HPDE6-E6E7 (cell line): ENCODE results near the gene ZNF787.

Experiments used
- DNase-seq: peaks from one replicate; pipeline ENCODE4 v3.0.0; 2011; ENCODE audit warnings: missing footprints; ENCODE audit errors: extremely low spot score

The ZNF787 gene

DNA sequence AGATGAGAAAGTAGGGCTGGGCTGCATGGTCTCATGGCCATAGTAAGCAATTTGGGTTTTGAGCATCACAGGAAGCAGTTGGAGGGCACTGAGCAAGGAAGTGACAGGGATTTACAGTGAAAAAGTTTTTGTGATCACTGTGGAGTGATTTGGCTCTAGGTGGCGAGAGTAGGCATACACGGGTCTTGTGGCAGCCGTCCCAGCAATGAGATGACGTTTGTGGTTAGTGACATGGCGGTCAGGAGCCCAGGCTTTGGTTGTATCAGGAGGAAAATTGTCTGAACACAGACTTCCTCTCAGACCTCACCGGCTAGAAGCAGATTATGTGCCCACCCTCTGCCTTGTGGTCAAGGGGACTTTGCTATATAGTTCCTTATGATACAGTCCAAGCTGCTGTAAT, 23.3 kb upstream of the ZNF787 start:
- no peak for DNase-seq

DNA sequence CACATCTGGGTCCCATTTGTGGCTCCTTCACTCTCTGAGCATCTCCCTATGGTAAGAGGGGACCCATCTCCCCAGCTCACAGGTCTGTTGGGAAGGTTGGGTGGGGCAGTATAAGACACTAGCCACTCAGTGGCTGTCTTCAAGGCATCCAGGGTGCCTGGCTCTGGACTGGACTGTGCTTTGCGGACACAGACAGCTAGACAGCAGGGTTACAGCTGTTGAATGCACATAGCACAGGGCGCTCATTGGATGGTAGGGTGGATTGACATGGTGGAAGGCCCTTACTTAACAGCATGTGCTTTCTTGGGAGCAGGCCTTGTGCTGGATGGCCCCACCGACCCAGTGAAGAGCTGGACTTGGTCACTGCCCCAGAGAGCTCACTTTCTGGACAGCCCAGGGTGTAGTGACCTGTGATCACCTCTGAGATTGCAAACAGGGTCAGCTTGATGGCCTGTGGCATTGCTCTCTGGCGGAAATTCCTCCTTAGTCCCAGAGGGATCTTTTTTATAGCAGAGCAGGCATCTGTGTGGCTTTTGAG, 21.9 kb upstream of the ZNF787 start:
- DNase-seq: no peak

DNA sequence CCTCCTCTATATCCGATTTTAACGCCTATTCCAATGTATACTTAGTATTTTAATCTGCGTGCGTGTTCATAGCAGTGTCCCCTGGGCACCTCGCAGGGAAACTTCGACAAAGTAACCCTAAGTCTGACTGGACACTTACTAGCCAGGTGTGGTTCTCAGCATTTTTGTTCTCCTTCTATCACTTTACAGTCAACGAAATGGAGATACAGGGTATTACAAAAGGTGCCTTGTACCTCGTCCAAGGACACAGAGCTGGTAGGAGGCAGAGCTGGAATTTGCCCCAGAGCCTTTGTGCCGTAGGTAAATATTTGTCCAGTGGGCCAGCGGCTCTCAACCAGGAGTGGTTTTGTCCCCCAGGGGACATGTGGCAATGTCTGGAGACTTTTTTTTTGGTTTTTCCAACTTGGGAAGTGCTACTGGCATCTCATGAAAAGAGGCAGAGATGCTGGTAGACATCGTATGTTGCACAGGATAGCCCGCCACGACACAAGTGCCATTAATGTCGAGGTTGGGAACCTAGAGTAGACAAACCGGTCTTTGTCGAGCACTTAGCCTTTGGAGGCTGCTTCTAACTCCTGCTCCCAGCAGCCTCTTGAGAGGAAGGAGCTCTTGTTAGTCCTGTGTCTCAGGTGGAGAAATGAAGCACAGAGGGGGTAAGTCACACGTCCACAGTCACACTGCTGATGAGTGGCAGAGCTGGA, 21.1 kb upstream of the ZNF787 start:
- no peak for DNase-seq

DNA sequence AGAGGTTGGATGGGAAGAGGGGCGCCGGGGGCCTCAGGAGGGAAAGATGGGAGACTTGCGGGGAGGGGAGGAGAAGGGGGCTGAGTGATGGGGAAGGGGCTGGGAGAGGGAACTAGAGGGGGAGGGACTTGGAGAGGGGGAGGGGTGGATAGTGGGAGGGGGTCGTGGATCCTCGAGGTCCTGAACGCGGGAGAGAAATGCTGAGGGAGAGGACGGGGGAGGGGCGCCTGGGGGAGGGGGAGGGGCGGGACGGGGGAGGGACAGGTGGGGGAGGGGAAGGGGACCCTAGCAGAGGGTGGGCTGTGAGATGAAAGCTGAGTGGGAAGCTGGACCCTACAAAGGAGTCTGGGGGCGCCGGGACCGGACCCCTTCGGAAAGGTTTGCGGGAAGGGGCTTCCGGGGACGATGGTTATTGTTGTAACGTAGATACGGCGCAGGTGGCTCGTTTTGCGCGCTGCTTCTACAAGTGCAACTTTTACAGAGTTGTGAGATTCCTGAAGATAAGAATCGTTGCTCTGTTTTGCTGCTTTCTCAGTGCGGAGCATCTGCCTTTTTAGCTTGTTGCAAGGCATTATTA, 20.4 kb upstream of the ZNF787 start:
- peak; percentile 32 for DNase-seq

DNA sequence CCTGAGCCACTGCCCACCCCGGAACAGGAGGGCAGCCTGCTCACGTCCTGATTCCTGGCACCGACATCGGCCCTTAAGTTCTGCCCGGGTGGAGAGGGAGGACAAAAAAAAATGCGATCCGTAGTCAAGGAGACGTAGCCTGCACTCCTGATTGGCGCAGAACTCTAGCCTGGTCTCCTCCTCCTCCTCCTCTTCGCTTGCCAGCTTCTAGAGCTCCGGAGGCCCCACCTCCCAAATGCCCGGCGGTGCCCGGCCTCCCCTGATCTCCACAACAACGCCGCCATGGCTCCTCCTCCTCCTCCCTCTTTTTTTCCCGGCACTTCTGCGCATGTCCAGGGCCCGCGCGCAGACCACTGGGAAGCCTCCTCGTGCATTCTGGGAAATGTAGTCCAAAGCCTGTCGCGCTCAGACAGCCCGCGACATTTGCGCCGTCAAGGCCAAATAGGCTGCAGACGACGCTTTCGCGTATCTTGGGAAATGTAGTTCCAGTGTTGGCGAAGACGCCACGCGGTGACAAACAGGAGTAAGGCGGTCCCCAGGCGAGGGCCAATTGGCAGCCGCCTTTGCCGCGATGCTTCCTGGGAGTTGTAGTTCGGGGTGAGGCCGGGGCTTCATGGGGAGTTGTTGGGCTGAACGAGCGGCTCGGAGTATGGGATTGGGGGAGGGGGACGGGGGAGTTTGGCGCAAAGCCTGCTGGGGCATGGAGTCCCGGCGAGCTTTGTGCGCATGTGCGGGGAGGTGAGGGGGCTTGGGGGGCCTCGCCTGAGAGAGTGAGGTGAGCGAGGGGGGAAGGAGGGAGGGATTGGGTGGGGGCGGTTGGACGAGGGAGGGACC, 19.7 kb upstream of the ZNF787 start, which contains the start of gene ZNF444:
TSS of gene ZNF444 (plus strand) at position 705 of the 834 bp plus-strand sequence. CDS start 5,625 bp downstream, outside the sequence.
- DNase-seq: peak; percentile 98

DNA sequence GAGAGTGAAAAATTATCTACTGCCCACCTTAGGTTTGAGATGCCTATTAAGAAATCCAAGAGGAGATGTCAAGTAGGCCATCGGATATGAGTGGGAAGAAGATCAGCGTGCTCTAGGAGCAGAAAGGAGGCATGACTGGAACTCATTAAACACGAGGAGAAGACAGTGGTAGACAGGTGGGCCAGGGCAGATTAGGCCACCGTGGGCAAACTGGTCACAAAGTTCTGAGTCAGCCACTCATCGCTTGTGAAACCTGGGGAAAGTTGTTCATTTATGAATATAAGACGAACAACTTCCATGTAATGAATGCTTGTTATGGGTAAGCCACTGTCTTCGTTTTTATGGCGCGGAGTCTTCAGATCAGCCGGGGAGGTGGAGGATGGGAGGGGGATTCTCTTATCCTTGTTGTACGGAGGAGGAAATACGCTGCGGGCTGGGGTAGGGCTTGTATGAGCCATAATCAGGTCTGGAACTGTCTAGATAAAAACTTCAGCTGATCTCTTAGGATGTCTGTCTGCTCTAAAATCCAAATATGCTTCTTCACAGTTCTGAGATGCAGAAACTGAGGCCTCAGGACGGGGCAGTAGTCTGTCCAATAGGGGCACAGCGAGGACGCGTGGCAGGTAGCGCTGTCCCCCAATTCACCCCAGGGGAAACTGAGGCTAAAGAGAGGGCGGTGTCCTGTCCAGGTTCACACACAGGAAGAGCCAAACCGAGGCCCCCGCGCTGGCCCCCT, 18.9 kb upstream of the ZNF787 start:
- DNase-seq: no peak

DNA sequence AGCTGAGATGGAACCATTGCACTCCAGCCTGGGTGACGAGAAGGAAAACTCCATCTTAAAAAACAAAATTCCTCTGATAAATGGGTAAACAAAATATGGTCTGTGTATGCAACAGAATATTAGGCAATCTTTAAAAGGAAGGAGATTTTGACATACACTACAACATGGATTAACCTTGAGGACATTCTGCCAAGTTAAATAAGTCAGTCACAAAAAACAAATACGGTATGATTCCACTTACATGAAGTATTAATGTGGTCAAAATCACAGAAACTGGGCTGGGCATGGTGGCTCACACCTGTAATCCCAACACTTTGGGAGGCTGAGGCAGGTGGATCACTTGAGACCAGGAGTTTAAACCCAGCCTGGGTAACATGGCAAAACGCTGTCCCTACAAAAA, 17.0 kb upstream of the ZNF787 start:
- DNase-seq: no peak

DNA sequence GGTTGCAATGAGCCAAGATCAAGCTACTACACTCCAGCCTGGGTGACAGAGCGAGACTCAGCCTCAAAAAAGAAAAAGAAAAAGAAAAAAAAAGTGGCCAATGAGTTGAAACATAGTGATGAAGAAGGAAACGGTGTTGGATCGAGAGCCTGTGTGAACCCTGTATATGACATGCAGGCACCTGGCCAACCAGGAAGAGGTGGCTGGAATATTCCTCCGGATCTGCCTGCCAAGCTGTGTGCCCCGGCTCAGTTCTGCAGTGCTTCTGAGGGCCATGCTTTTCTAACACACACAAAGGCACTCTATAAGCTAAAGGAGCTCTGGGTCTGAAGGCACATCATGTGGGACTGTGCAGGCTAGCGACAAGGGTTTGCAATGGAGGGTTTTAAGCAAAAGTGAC, 16.3 kb upstream of the ZNF787 start:
- DNase-seq: no peak

DNA sequence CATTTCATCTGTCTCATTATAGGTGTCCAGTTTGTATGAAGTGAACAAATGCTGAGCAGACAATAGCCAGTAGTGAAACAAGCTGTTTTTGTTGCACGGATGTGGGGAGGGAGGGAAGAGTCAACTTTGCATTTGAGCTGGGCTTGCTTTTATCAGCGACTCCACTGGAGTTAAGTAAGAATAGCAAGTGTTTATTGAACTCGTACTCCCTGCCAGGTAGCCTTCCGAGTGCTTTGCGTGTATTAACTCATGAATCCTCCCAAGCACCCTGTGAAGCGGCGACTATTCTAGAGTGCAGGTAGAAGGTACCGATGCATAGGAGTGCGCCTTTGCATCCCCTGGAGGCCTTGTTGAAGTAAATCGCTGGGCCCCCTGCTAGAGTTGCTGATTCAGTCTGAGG, 15.3 kb upstream of the ZNF787 start:
- DNase-seq: no peak

DNA sequence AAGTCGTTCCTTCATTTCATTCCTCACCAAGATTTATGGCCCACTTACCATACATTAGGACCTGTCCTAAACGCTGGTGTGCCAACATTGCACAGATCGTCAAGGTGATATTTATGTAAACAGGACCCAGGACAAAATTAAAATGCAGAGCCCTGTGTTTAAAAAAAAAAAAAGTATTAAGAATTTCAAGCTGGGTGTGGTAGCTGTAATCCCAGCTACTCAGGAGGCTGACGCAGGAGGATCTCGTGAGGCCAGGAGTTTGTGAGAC, 13.5 kb upstream of the ZNF787 start:
- DNase-seq: no peak

DNA sequence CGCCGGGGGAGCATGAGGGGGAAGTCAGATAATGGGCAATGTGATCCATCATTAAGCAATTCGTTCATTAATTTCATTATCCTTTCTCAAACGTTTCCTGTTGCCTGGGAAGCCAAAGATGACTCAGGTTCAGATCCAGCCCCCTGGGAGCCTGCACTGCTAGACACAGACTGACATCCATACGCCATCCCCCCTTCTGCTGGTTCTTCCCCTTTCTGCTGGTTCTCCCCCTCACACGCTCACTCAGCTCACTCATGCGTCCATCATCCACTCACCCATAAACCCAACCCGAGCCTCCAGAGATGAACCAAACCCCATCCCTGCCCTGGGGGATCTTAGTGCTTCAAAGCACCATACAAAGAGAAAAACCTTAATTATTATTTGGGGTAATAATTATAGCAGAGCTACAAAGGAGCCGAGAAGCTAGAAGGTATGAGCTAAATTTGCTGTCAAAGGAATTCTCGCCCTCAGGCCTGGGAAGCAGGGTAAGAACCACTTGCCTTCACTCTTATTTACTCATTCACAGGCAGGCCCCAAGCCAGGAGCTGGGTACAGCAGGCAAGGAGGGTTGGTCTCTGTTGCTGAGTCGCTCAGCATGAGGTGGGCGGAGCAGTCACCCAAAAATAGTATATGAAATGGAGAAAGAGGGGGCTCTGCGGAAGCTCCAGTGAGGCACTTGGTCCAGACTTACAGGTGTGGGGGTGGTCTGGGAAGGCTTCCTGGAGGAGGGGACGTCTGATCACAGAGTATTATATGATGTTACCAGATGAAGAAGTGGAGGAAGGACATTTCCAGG, 13.0 kb upstream of the ZNF787 start:
- no peak for DNase-seq

DNA sequence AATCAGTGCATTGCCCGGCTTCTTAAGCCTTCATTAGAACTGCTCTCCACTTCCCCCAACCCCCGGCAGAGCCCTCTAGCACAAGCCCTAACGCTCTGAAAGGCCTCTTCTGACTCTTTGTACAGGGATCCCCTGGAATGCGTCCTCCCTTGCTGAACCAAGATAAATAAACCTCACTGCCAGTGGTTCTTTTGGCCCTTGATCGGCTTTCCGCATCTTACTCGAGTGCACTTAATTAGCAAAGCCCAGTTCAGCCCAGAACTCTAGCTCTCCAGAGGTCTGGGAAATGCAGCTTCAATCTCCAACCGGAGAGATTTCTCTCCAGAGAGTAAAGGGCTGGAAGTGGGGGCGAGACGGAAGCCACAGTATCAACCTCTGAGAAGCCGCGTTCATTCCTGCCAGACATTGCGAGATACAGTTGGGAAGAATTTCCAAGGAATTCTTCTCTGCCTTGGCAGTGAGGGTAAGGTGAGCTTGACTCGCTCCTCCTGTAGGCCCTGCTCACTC, 11.3 kb upstream of the ZNF787 start:
- DNase-seq: no peak

DNA sequence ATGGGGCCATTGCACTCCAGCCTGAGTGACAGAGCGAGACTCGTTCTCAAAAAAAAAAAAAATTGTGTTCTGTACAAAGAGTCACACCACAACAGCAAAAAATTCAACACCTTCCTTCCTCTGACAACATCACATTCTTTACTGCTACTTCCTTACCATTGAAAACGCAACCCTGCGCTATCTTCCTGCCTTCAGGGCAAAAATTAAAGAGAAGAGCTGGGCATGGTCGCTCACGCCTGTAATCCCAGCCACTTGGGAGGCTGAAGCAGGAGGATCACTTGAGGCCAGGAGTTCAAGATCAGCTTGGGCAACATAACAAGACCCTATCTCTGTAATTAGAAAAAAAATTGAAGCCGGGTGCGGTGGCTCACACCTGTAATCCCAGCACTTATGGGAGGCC, 10.6 kb upstream of the ZNF787 start:
- DNase-seq: no peak

DNA sequence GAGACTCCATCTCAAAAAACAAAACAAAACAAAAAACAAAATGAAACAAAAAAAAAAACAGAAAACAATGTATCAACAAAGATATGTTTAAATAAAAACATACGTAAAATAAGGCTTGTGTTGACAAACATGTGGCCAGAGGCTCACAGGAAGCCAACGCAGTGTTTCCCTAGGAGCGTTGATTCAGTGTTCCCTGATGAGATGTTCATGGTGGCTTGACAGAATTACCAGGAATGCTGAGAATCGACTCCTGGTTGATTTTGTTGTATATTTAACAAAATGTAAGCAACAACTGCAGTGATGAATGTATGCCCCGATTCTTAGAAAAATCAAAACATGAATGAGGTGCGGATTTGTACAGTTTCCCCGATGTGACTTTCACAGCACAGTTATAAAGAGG, 8.9 kb upstream of the ZNF787 start:
- DNase-seq: no peak

DNA sequence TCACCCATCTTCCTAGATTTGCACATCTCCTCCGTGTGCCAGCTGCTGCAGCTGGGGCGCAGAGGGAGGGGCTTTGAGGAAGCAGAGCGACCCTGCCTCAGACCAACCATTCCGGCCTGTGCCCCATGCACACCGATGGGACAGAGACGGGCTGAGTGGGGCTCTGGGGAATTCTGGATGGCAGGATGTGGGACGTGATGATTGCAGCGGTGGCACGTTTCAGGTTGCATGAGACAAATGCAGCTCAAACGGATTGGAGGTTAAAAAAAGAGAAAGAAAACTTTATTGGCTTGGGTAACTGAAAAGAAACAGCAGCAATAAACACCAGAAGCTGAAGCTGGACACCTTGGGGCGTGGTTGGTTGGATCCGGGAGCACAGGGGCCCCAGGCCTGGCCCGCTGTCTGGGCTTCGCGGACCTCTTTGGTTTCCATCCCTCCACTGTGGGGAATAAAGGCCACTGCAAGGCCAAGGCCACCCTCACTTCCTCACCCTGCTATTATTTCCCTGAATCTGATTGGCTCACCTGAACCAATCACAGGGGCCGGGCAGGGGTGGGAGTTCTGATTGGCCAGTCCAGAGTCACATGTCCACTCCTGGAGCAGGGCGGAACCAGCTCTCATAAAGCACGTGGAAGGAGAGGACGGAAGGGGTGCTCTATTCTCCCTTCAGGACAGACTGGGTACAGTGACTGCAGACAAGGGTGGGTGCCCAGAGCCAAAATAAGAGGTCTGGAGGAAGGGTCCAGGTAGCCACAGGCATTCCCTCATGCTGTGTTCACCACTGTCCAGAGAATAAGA, 6.1 kb upstream of the ZNF787 start:
- no peak for DNase-seq

DNA sequence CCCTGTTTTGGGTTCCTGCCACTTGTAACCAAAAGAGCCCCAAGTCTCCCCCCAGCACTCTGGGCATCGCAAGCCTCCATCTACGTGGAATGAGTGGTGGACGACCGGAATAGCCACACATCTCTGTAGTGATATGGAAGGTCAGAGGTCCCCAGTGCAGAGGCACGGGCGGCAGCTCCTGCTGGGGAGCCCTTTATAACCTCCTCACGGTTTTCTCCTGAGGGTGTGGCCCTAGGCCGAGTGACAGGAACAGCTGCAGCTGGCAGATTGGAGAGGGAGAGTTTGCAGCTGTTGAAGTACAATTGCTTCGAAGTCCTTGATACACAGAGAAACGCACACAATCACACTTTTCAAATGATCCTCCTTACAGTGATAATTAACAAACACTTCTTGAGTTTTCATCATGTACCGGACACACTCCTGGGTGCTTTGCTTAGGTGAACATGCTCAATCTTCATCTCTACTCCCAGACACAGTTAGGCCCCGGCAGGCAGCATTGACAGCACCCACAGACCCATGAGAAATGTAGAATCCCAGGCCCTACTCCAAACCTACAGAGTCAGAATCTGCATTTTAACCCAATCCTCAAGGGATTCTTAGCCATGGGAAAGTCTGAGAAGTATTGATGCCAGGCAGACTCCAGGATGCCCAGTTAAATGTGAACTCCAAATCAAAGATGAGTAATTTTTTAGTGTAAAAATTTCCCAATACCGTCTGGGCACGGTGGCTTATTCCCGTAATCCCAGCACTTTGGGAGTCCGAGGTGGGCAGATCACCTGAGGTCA, 4.9 kb upstream of the ZNF787 start:
- DNase-seq: no peak

DNA sequence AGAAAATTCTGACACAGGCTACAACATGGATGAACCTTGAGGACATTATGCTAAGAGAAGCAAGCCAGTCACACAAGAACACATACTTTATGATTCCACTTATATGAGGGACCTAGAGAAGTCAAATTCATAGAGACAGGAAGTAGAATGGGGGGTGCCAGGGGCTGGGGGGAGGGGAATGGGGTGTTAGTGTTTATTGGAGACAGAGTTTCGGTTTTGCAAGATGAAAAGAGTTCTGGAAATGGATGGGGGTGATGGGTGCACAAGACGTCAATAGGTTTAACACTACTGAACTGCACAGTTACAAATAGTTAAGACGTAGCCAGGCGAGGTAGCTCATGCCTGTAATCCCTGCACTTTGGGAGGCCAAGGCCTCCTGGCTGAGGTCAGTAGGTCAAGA, 3.5 kb upstream of the ZNF787 start:
- no peak for DNase-seq

DNA sequence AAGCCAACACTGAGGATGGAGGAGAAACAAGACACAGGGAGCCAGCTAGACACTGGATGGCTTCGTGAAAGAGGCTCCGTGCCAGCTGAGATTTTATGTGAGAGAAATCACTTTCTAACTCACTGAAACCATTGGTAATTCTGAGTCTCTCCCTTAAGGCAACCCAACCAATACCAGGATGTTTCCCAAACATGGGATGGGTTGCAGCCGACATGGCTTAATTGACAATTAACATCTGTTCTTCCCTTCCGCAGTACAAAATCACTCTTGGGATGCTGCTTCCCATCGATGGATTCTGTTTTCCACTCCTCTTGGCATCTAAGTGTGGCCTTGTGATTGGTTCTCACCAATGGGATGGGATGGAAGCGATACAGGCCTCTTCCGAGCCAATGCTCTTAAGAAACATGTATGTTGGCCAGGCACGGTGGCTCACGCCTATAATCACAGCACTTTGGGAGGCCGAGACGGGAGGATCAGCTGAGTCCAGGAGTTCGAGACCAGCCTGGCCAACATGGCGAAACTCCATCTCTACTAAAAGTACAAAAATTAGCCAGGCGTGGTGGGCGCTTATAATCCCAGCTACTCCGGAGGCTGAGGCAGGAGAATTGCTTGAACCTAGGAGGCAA, 2.3 kb upstream of the ZNF787 start:
- no peak for DNase-seq
